Activated T-cell treated with anti-CD3 and anti-CD28 coated beads for 4 hours (primary cell): ENCODE data around the gene SCLY.

Source experiments
- DNase-seq: peaks from one replicate; pipeline ENCODE4 v3.0.0-alpha.2; 2020

Gene SCLY

DNA sequence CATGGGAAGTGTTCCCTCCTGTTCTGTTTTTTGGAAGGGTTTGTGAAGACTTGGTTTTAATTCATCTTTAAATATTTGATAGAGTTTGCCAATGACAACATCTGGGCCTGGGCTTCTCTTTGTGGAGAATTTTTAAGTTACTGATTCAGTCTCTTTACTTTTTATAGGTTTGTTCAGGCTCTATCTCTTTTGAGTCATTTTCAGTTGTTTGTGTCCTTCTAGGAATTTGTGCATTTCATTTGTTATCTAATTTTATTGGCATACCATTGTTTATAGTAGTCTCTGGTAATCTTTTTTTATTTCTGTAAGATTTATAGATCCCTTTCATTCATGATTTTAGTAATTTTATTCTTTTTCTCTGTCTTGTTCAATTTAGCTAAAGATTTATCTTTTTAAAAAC lies 14.6 kb downstream of the SCLY start:
- no peak for DNase-seq

DNA sequence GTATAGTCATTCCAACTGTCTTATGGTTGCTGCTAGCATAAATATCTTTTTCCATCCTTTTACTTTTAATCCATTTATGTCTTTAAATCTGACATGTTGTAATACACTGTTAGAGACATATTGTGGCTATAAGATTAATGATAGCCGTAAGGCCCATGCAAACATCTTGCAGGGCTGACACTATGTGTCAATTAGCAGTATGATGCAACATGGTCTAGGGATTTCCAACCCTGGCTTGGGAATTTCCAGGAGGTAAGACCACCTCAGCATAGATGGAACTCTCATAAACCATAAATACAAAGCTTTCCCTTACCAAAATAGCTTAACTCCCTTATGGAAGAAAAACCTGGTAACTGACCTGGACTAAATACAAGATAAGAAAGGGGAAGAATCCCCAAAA lies 16.5 kb downstream of the SCLY start:
- DNase-seq: no peak

DNA sequence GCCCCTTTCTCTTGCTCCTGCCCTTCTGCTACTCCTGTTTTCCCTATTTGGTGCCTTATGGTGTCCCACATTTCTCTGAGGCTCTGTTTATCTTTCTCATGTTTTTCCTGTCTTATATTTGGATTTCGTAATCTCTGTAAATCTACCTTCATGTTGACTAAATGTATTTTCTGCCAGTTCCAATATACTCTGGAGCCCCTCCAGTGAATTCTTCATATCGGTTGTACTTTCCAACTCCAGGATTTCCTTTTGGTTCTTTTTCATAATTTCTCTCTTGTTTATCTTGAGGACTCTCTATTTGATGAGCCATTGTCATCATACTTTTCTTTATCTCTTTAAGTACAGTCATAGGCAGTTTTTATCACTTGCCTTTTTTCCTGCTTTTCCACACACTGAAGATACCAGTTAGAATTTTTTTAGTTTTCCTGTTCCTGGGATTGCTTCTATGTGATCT lies 19.1 kb downstream of the SCLY start:
- no peak for DNase-seq

DNA sequence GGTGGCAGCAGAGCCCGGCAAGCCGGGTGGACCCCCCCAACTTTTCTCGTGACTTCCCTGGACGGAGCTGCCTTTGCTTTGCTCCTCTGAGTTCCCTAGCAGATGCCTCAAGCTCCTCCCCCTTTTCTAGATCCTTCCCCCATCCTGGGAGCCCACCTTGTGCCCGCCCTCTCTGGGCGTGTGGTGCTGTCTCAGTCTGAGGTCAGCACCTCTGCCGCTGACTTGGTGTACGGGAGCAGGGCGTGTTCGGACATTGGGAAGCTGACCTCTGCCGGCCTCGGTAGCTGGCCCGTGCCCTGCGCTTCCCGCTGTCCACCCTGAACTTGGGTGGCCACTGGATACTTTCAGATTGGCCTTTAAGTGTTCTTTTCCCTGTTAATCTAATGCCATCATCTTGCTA lies 19.7 kb downstream of the SCLY start:
- no peak for DNase-seq

DNA sequence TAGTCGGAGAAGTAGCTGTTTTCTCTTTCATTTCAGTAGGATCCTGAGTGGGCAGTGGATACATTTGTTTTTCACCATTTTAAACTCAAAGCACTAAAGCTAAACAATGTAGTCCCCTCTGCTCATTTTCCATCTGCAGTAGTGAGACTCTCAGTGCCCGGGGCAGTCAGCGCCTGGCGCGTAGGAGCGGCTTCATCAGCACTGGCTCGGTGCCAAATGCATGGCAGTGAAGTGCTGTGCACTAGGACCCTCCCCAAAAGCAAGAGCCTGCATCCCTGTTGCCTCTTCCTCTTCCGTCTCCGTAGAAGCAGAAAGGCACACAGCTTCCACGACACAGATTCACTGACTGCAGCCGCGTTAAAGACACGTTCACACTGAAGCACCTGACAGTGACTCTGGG lies 20.3 kb downstream of the SCLY start:
- no peak for DNase-seq

DNA sequence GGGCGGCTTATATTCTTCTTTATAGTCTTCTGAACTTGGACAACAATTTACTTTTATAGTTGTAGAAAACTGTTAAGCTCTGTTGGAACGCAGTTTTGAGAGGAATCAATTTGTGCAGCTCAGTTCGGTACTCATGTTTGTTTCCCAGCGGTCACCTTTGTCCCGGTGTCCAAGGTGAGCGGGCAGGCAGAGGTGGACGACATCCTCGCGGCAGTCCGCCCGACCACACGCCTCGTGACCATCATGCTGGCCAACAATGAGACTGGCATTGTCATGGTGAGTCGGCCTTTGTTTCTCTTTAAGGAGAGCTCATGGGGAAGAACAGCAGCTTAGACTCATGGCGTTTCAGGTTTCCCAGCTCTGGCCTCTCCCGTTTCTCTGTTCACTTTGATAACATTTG lies 20.8 kb downstream of the SCLY start:
- DNase-seq: no peak

DNA sequence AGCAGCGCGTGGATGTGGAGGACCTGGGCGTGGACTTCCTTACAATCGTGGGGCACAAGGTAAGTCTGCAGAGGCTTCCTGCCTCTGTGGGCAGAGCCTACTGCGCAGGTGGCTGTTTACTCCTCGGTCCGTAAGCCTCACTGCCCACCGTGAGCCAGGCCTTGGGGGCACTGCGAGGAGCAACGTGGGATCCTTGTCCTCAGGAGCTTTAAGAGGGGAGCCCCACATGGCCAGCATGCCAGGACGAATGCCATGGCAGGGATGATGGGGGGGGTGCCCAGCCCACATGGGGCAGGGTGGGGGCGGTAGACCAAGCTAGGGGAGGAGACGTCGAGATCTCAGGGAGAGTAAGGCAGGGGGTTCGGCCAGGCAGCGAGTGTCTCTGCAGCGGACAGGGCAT lies 21.4 kb downstream of the SCLY start:
- no peak for DNase-seq

DNA sequence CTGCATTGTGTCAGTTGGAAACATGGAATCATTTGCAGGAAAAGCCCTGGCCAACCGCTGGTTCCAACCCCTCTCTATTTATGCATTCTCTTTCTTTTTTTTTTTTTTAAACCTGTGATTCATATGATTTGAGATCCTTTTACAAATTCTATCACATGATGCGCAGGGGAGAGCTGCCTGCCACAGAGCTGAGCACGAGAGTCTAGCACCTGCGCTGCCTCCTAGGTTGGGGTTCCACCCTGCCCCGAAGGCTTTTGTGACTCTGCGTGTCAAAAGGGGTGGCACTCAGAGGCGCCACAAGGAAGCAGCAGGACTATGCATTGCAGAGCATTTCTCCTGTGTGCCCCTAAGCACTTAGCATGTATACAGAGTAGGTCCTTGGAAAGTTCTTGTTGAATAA lies 22.0 kb downstream of the SCLY start:
- DNase-seq: no peak

DNA sequence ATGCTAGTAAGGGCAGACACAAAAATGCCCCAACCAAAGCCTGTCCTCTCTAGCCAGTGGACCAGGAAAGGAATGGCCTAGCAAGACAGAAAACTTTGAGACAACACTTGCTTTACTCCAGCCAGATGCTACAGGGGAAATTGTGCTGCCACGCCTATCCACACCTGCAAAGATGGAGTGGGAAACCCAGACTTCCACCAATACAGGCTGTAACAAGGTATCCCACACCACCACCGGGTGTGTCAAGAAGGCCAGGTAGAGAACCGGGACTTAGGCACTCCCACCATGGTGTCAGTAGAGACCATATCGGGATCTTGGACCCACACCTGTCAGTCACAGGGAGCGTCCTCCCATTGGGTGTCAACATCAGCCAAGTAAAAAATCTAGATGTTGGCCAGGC lies 23.1 kb downstream of the SCLY start:
- no peak for DNase-seq

DNA sequence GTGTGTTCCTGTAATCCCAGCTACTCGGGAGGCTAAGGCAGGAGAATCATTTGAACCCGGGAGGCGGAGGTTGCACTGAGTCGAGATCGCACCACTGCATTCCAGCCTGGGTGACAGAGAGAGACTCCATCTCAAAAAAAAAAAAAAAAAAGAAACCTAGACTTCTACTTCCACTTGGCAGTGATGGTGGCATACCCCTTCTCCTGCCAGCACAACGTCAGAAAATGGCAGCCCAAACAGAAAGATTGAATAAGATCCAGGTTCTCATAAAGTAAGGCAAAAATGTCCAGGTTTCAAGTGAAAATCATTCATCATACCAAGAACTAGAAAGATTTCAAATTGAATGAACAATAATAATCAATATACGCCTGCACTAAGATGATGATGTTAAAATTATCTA lies 24.0 kb downstream of the SCLY start:
- DNase-seq: no peak

DNA sequence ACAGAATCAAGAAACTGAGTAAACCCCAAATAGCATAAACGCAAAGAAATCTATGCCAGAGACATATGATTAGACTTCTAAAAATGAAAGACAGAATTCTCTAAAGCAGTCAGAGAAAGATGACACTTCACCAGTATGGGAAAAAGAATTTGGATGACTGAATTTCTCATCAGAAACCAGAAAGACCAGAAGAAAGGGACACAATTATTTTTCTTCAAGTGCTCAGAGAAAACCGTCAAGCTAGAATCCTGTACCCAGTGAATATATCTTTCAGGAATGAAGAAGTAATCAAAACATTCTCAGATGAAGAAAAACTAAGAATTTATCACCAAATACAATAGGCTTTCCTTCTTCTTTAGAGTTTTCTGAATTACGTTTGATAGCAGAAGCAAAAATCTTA lies 25.1 kb downstream of the SCLY start:
- DNase-seq: no peak

DNA sequence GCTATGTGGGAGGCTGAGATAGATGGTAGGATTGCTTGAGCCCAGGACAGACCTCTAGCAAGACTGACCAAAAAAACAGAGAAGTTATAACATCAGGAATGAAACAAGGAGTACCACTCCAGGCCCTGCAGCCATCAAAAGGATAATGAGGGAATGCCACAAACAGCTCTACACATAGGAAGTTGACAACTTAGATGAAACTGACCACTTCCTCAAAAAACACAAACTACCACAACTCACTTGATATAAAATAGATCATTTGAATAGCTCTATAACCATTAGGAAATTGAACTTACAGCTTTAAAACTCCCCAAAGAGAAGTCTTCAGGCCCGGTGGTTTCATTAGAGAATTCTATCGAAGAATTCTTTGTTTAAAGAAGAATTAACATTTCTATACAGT lies 26.4 kb downstream of the SCLY start:
- DNase-seq: no peak

DNA sequence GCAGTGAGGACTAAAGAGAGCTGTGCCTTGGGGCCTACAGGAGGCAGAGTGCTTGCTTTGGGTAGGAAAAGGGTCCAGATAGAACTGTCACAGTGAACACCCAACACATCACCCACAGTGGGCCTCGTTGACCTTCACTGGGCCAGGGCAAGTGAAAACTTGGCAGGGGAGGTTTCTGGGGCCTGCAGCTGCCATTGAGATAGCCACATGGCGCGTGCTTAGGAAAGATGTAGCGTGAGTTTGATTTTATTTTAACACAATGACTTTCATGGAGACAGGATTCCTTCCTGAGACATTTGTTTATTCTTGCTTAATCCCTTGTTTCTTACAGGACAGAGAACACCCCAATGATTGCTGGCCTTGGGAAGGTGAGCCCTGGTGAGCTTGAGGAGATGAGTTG lies 30.1 kb downstream of the SCLY start:
- DNase-seq: no peak

DNA sequence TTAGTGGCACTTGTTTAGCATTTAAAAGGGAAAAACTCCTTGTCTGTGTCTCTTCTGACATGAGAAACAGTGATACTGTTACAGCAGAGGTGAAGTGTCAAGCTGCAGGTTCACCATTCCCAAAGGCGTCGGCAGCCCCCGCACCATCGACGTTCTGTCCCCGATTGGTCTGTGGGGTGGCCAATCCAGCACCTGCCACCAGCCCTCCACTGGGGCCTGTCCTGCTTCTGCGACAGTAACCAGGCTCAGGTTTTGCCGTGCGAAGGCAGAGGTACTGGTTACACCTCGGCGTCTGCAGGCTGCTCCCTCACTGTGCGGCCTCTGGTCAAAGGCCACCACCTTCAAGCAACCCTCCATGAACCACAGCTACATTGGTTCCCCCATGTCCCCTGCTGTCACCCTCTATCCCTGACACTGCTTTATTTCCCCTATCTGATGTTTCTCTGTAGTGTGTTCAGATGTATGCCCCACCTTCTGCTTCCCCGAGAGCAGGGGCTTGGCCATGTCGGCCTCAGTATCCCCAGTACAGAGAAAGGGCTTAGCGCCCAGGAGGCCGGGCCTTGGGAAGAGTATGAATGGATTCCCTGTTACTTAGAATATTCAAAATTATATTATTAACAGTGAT lies 30.7 kb downstream of the SCLY start:
- DNase-seq: no peak

DNA sequence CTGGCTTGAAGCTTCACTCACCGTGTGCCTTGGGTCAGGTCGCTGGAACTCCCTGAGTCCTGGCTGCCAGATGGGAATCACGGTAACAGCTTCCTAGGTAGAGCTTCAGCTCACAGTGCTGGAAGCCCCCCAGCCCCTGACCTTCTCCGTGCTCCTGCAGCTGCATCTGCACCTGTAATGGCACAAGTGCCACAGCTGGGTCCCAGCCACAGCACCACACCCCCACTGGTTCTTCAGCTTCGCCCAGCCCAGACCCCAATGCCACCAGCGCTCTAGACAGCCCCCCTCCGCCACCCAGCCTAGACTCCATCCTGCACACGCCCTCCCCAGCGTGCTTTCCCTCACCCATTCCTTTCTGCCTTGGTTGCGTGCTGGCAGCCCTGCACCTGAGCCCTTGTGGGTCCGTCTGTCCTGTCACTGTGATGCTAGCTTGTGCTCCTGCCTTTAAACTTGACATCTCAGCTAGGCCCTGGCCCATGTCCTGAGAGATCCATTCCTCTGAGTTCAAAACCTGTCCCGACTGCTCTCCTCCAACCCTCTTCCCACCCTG lies 31.8 kb downstream of the SCLY start:
- DNase-seq: no peak

DNA sequence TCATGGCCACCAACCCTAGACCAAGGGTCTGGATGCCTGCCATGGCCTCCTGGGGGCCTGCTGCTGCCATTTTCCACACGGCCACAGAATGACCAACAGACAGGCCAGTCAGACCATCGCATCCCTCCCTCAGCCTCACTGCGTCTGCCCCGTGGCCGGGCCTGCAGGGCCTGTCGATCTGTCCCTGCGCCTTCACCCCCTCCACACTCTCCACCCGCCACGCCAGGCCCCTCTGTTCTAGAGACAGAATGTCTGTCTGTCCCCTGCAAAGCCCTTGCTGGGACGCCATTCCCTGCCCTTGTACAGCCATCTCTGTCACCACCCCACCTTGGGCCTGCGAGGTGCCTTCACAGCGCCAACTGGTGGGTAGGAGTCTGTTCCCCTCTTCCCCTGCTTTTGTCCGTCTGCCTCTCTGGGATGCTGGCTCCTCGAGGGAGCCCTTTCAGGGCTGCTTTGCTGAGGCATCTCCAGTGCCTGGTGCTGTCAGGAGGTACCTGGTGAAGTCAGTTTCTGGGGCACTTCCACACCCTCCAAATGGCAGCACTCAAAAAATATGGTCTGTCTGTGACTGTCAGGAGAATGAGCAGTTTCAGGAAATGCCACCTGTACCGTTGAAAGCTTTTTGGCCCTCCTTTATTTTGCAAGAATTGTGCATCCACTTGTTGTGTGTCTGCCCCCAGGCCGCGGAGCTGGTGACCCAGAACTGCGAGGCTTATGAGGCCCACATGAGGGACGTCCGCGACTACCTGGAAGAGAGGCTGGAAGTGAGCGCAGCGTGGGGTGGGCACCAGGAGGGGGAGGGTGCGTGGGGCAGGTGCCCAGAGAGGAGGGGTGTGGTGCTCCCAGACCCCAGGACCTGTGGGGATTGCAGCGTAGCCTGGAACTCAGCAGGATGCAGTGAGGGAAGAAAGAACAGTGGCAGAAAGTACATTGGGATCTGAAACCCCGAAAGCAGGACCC lies 32.7 kb downstream of the SCLY start:
- DNase-seq: no peak

DNA sequence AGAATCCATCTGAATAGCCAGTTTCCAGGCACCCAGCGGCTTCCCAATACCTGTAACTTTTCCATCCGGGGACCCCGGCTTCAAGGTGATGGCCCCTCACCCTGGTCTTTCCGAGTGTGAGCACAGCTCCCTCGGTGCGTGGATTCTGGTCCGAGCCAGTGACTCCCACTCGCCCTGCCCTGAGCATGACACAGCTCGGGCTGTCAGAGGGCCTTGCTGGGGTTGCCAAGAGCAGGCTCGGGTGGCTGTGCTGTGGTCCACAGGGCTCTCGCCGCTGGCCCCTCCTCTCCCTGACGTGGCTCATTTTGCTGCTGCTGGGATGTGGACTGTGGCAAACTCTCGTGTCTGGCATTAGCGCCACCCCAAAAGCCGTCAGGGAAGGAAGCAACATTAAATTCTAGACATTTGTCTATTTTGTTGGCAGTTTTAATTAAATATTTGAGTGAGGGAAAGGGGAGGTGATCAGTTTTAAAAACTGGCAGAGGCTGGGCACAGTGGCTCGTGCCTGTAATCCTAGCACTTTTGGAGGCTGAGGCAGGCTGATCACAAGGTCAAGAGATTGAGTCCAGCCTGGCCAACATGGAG lies 33.7 kb downstream of the SCLY start:
- DNase-seq: no peak

DNA sequence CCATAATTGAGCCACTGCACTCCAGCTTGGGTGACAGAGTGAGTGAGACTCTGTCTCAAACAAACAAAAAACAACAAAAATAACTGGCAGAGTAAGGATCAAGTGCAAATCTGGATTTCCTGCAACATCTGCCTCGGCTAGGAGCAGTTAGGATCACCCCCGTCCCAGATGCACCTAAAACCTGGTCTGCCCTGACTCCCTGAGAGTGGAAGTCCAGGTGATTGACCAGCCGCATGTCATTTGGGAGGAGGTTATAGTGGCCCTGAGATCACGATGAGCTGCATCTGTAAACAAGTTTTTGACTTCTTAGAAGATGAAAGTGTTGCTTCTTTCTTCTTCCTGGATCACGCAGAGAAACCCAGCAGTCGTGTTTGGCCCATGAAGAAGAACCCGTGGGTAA lies 34.3 kb downstream of the SCLY start:
- no peak for DNase-seq

DNA sequence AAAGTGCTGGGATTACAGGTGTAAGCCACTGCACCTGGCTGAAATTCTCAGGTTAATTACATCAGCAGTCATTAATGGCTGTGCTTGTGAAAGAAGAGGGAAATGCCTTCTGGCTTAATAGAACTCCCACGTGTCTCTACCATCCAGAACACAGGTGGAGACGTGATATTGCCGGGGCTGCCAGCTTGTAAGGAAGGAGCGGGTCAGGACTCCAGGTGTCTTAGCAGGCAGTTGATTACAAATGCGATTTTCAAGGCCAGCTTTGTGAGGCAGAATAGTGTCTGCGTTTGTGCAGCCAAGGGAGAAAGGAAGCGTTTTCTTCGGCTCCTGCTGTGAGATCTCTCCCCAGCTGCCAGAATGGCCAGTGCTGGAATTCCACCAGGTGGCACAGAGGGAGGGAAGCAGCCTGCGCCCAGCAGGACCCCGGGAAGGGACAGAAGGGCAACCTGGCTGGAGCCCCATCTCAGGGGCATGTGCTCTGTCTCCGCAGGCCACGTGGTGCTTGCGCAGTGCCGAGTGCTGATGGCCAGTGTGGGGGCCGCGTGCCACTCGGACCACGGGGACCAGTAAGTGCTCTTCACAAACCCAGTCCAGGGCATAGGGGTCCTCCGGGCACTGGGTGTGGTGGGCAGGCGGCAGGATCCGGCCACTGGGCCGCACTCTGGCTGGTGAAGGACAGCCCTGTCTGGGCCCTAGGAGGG lies 35.7 kb downstream of the SCLY start:
- DNase-seq: no peak

DNA sequence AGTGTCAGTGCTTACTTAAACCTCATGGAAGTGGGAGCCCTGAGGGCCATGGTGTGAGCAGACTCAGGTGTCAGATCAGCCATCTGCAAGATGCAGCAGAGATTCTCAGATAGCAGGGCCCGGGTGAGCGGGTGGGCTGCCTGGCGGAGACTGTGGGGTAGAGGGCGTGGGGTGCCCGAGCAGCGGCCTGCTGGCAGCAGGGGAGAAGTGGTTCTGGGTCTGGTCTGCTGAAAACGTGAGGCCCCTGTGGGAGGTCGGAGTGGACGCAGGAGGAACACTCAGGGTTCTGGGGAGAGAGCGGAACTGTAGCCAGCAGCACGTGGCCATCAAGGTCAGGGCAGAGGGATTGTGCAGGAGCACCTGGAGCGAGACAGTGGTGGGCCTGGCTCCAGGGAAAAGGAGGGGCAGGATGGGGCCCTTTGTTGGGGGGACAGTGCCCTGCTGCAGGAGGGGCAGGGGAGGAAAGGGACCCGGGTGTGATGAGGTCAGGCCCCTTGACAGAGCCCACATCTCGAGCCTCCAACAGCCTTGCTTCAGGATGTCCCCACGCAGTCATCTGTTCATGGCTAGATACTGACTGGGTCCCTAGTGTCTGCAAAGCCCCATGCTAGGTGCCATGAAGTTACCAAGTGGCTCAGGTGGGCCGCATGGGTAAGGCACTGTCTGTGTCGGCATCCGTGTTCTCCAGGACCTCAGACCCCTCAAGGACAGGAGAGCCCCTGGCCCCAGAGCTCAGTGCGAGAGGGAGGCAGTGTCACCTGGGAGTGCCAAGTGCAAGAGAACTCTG lies 36.6 kb downstream of the SCLY start:
- no peak for DNase-seq

DNA sequence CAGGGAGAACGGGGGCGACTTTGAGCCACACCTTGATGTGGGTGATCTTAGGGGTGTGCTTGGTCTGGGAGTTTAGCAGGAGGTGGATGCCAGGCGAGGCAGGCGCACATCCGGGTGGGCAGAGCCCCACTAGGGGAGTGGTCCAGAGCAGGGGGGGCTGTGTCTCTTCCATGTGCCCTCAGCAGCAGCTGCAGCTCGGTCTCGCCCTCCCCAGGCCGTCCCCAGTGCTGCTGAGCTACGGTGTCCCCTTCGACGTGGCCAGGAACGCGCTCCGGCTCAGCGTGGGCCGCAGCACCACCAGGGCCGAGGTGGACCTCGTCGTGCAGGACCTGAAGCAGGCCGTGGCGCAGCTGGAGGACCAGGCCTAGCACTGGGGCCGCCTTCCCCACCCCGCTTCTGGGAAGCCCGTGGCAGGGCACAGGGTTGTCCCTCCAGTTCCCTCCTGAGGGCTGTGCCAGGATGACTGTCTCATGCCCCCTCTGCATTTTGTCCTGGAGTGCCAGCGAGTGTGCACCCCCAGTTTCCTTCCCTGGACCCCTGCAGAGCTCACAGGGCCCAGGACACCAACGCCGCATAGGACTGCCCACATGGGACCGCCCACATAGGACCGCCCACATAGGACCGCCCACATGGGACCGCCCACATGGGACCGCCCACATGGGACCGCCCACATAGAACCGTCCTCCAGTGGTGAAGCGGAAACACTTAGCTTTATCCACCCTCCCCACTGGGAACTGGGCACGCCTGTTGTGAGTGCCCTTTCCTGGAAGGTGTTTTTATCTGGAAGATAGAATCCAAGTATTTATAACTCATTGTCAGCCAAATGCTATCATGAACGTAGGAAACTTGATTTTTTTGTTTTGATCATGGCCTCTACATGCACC lies 37.4 kb downstream of the SCLY start:
- no peak for DNase-seq
